Fibroblast of skin of left biceps (primary cell): ENCODE data around the gene RBM45.
"Not testable (repeated sequence)": the region's sequence is repeated elsewhere in the genome, so short reads cannot be mapped to it uniquely, and the experiment has no call there.

Experiments used
- DNase-seq, 2 experiments: peaks; one replicate each; pipeline ENCODE4 v3.0.0-alpha.2; 2013; ENCODE audit warnings: low read depth in 2 of 2

The RBM45 gene

DNA sequence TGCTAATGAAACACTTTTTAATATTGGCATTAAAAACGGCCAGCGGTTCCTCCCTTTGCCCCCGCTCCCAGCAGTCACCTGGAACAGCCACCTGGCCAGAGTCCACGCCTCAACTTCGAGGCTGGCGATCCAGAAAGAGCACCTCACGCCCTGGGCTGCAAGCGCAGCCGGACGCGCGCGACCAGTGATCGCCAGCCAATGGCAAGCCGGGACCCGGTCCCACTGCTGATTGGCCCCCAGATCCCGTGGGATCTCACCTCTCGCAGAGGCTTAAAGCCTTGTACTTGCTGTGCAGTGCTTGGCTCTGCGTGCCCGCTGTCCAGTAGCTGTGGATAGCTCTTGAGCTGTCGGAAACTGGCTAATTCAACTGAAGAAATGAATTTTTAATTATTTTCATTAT is 4.1 kb upstream of the RBM45 start:
- DNase-seq, result no peak

DNA sequence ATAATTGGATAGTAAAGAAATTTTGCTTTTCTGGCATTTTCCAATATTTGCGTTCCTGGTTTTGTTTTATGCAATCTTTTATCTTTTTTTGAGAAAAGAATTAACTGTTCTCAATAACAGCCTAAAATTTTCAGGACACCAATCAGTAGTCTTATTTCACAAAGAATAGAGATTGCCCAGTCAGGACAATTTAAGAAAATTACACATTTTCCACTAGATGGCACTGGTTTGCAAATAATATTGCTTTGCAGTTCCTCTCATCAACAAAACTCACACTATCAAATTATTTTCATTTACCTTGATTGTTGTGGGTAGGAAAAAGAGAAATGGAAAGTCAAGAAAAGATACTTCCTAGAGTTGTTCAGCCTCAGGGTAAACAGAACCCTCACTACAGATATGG is 2.4 kb upstream of the RBM45 start:
- no peak for DNase-seq

GRCh38 chr2:178110681-178111080 is 1.6 kb upstream of the RBM45 start:
- no peak for DNase-seq

GRCh38 chr2:178111743-178112142 is 494 bp upstream of the RBM45 start:
- no peak for DNase-seq

DNA sequence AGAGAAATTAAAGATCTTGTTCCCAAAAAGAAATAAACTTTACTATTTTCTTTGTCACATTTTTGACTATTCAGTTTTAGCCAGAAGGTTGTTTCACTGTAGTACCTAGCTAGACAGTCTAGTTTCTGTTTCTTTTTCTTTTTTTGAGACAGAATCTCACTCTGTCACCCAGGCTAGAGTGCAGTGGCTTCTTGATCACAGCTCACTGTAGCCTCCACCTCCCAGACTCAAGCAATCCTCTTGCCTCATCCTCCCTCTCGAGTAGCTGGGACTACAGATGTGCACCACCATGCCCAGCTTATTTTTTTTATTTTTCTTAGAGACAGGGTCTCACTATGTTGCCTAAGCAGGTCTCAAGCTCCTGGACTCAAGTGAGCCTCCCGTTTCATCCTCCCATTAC is 2.2 kb downstream of the RBM45 start:
- DNase-seq, result no peak

DNA sequence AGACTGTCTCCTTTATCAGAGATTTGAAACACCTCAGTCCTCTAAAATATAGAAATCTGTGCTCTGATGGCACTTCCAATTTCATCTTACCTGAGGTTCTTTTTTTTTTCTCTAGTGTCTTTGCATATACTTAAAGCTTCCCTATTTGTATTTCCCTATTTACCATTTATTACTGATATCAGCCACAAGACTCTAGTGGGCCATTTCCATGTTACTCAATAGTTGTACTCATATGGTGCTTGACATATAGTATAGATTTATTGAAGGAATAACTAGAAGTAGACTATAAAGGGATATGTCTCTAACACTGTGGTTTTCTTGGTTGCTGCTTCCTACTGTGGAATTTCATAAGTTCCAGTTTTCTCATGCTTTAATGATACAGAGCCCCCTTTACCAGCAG is 3.0 kb downstream of the RBM45 start:
- no peak for DNase-seq

DNA sequence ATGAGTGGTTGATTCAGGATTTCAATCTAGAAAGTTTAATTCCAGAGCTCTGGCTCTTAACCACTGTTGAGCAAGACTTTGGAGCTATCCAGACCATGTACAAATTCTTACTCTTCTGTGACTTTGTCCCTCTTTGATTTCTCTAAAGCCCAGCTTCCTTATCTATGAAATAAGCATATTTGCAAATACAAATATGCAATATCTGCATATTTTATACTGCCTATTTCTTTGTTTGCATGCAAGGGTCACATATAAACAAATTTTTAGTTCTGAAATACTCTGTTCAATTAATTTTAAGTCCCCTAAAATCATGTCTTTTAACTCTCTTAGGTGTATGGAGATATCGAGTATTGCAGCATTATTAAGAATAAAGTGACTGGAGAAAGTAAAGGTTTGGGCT is 5.5 kb downstream of the RBM45 start:
- DNase-seq, result no peak

- DNase-seq, result no peak
Observed at GRCh38 chr2:178119179-178119922, 7.1 kb downstream of the RBM45 start.

- DNase-seq, result no peak
Observed at GRCh38 chr2:178123163-178123562, 10.9 kb downstream of the RBM45 start.

DNA sequence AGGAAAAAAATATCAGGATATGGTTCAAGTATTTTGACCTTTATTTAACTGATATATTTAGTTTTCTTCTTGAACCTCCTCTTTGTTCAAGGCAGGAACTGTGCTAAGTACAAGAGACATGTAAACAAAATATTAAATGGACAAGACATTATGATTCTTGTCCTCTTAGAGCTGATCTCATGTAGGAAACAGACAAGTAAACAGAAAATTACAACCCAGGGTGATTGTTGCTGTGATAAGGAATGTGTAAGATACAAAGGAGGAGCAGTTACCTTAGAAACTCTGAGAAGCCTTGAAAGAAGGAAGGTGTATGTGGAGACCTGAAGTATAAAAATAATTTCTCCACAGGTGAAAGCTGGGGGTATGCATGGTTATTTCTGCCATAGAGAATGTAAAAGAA is 12.9 kb downstream of the RBM45 start:
- no peak for DNase-seq

DNA sequence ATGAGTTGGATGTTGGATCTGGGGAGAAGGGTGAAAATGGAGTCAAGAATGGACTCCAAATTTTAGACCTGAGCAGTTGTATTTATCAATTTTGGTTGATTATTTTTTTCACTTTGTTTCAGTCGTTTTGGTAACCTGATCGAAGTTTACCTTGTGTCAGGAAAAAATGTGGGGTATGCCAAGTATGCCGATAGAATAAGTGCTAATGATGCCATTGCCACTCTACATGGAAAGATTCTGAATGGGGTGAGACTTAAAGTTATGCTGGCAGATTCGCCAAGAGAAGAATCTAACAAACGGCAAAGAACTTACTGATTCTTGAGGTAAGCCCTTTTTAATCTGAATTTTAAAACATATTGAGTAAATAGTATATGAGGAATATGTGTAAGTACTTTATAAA is 13.6 kb downstream of the RBM45 start:
- DNase-seq, result no peak

DNA sequence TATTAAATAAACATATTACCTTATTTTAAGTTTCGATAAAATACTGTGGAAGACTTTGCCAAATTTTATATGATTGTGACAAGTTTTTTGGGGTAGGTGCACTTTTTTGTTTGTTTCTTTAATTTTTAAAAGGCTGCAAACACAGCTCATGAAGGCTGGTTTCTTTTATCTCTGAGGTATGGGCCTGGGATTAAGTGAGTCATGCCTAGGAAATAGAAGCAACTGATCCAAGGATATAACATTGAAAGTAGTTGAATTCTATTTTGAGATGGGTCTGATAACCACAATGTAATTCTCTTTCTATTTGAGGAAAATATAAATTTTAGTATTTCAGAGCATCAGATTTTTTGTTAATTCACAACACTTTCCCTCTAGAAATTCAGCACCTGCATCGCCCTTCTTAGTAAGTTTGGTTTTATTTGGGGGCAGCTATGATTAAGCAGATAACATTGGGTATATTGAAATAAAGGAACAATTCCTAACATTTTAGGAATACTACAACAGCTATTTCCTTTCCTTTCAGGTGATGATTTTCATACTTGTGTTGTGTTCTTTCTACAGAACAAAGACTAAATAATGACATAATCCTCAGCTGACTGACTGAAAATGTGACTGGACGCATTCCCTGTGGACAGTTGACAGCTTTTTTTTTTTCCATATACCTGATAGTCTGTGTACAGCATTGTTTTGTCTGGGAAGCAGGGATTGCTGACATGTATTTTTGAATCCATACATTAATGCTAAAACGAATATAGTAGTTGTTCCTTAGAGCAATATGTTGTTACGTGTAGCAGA is 16.8 kb downstream of the RBM45 start:
- no peak for DNase-seq

GRCh38 chr2:178136321-178137025 is 24.2 kb downstream of the RBM45 start:
- DNase-seq, result no peak

DNA sequence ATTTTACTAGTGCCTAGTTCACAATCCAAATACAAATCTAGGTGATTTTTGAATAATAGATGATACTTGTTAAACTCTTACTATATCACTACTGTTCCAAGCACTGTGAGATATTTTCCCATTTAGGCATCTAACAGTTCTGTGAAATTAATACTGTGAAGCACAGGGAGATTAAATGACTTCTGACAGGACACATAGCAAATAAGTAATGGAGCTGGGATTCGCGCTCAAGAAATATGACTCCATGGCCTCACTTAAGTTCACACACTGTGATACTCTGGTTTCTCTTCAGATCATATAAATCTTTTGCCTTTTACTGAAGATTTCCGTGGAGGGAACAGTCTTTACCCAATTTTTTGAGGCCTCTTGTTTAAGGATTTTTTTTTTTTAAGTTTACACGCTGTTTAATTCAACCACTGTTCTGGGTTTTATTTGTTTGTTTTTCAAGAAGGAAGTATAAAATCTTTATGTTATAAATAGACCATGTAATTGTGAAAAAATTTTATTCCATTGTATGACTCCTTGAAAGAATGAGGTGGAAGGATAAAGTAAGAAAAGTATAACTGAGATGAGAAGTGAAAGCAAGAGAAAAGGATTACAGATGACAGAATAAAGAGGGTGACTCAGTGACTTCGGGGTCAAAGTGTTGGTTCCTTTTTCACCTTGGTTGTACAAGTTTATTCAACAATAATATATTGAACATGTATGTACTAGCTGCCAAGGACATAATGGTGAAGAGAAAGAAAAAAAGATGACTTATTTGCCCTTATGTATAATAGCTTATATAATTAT is 30.2 kb downstream of the RBM45 start:
- DNase-seq, result no peak

DNA sequence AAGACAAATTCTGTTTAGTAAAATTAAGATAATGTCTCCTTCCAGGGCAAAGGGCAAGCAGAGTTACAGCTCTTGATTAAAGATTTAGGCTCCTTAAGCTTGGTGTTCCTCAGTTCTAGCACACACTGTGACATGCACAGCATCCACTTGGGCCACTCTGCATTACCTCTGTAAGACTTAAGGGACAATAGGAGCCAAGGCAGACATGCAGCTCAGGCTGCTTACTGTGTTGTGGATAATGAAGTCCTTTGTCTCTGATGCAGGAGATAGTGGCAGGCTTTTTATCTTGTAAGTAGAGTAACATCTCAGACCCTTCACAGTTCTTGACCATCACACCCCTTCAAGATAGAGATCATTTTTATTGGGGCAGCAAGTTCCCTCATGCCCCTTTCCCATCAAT is 31.2 kb downstream of the RBM45 start:
- no peak for DNase-seq

- no peak for DNase-seq
Observed at GRCh38 chr2:178152033-178152432, 39.8 kb downstream of the RBM45 start.

GRCh38 chr2:178152542-178152941 is 40.3 kb downstream of the RBM45 start:
- DNase-seq, result no peak

GRCh38 chr2:178152977-178153376 is 40.7 kb downstream of the RBM45 start:
- DNase-seq, result no peak

- DNase-seq, result not testable (repeated sequence)
Observed at GRCh38 chr2:178153878-178154277, 41.6 kb downstream of the RBM45 start.

- DNase-seq, result no peak
Observed at GRCh38 chr2:178155524-178155923, 43.3 kb downstream of the RBM45 start.

DNA sequence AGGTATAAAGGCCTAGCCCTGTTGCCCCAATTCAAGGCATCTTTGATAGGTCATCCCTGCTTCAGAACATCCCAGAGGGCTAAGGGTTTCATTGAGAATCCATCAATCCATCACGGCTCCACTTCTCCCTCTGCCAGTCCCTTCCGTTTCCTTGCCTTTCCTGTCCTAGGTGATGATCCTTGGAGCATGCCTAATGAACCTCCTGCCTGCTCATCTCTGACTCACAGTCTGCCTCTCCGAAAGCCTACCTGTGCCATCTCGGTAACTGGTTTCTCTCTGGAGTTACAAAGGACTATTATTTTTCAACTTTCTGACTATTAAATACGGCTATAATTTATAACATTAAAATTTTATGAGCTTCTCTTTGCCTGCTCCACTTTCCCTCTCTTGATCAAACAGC is 45.3 kb downstream of the RBM45 start:
- no peak for DNase-seq

DNA sequence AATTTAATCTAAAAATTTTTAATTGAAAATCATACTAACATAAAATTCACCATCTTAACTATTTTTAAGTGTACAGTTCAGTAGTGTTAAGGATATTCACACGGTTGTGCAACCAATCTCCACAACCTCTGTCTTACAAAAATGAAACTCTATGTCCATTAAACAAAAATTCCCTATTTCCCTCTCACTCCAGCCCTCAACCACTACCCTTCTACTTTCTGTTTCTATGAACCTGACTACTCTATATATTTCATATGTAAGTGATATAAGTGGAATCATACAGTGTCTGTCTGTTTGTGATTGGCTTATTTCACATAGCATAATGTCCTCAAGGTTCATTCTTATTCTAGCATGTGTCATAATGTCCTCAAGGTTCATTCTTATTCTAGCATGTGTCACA is 47.7 kb downstream of the RBM45 start:
- DNase-seq, result no peak
